ENCODE measurements around the gene MICB. TPM values are rescaled to one million over a fixed set of nuclear protein-coding genes. Genes with fewer than 3 reads are reported as not detected.
"Not testable (repeated sequence)": the region's sequence is repeated elsewhere in the genome, so short reads cannot be mapped to it uniquely, and the experiment has no call there.

Gene MICB
- total RNA-seq, 5 donors from 2014 or later (not counting 1 experiment from before 2014, with no cell fraction given): 15.7 to 21.7 (median 16.1) TPM

- Histone ChIP-seq H3K4me1 (ENCODE audit: control insufficient read depth in 1 of 2, extremely low read depth in 1 of 2, insufficient read depth in 2 of 2, low read length in 2 of 2) (peaks cover 0 to 13% of the 10 kb centered on the region in 2 experiments), H3K36me3 (ENCODE audit: control insufficient read depth in 2 of 2, extremely low read depth in 1 of 2, insufficient read depth in 1 of 2, low read length in 1 of 2) (no peaks in the 10 kb centered on the region), H3K27me3 (replicated peaks in 1 of 2; ENCODE audit: control insufficient read depth in 2 of 2, extremely low read depth in 1 of 2, insufficient read depth in 2 of 2, low read length in 1 of 2) (no peaks in the 10 kb centered on the region), H3K27ac (ENCODE audit: low read length) (no peak overlapping the region), H3K4me3 (ENCODE audit: control insufficient read depth in 1 of 2, extremely low read depth in 1 of 2, low read length in 1 of 2) (no peak overlapping the region), H3K9me3 (no peaks in the 10 kb centered on the region)
- Mint-ChIP-seq H3K4me3 (no peak overlapping the region), H3K9me3 (no peaks in the 10 kb centered on the region), H3K4me1 (peaks cover 14 to 27% (median 22%) of the 10 kb centered on the region in 3 donors), H3K27ac (peak overlapping the region in 1 of 2 donors; percentile 44), H3K36me3 (no peaks in the 10 kb centered on the region), H3K27me3 (no peaks in the 10 kb centered on the region)
- 100% methylated on average over 2 of the region's 5 CpGs for WGBS (ENCODE audit: insufficient coverage)
- CTCF ChIA-PET: no interaction called here
- POLR2A ChIA-PET: no interaction called here
- ATAC-seq (replicated peaks in 1 of 4) (no peak), DNase-seq (no peak)
Observed at GRCh38 chr6:31479151-31479932, 18.6 kb upstream of the MICB start.

- WGBS (ENCODE audit: insufficient coverage): 100% methylated on average over 1 of the region's 3 CpGs
- no peak for DNase-seq
- no peaks in the 10 kb centered on the region for H3K9me3 Mint-ChIP-seq
- Histone ChIP-seq H3K27me3 (replicated peaks in 1 of 2; ENCODE audit: control insufficient read depth in 2 of 2, extremely low read depth in 1 of 2, insufficient read depth in 2 of 2, low read length in 1 of 2) (no peaks in the 10 kb centered on the region), H3K4me1 (ENCODE audit: control insufficient read depth in 1 of 2, extremely low read depth in 1 of 2, insufficient read depth in 2 of 2, low read length in 2 of 2) (peaks cover 0 to 6% of the 10 kb centered on the region in 2 experiments), H3K9me3 (no peaks in the 10 kb centered on the region), H3K4me3 (ENCODE audit: control insufficient read depth in 1 of 2, extremely low read depth in 1 of 2, low read length in 1 of 2) (no peak overlapping the region), H3K27ac (ENCODE audit: low read length) (no peak overlapping the region), H3K36me3 (ENCODE audit: control insufficient read depth in 2 of 2, extremely low read depth in 1 of 2, insufficient read depth in 1 of 2, low read length in 1 of 2) (no peaks in the 10 kb centered on the region)
- no peaks in the 10 kb centered on the region for H3K36me3 Mint-ChIP-seq
- POLR2A ChIA-PET: no interaction called here
- CTCF ChIA-PET: no interaction called here
- H3K4me1 Mint-ChIP-seq: peaks cover 9 to 20% (median 18%) of the 10 kb centered on the region in 3 donors
- no peak overlapping the region for H3K27ac Mint-ChIP-seq
- no peak overlapping the region for H3K4me3 Mint-ChIP-seq
- H3K27me3 Mint-ChIP-seq: no peaks in the 10 kb centered on the region
- no peak for ATAC-seq (replicated peaks in 1 of 4)
Observed at GRCh38 chr6:31479933-31480535, 17.9 kb upstream of the MICB start.

GRCh38 chr6:31480574-31480973 lies 17.4 kb upstream of the MICB start:
- Mint-ChIP-seq H3K4me1 (peaks cover 4 to 15% (median 12%) of the 10 kb centered on the region in 3 donors), H3K9me3 (no peaks in the 10 kb centered on the region), H3K36me3 (no peaks in the 10 kb centered on the region), H3K4me3 (no peak overlapping the region), H3K27ac (no peak overlapping the region), H3K27me3 (no peaks in the 10 kb centered on the region)
- CTCF ChIA-PET: interaction anchor here (0.6 kb wide), 3 partner anchors 21 to 1775 kb away, joined by 3 to 6 read pairs (median 3); no protein-coding TSS in a partner anchor
- no peak overlapping the region for H3K4me3 ChIP-seq (ENCODE audit: control insufficient read depth in 1 of 2, extremely low read depth in 1 of 2, low read length in 1 of 2)
- peaks cover 0 to 3% of the 10 kb centered on the region in 2 experiments for H3K4me1 ChIP-seq (ENCODE audit: control insufficient read depth in 1 of 2, extremely low read depth in 1 of 2, insufficient read depth in 2 of 2, low read length in 2 of 2)
- no peaks in the 10 kb centered on the region for H3K27me3 ChIP-seq (replicated peaks in 1 of 2; ENCODE audit: control insufficient read depth in 2 of 2, extremely low read depth in 1 of 2, insufficient read depth in 2 of 2, low read length in 1 of 2)
- POLR2A ChIA-PET: interaction anchor here in 1 of 2 donors (0.6 kb wide), 1 partner anchor 121 kb away, joined by 8 read pairs; no protein-coding TSS in a partner anchor
- H3K9me3 ChIP-seq: no peaks in the 10 kb centered on the region
- WGBS (ENCODE audit: insufficient coverage): 72% methylated on average over 6 of the region's 11 CpGs
- H3K36me3 ChIP-seq (ENCODE audit: control insufficient read depth in 2 of 2, extremely low read depth in 1 of 2, insufficient read depth in 1 of 2, low read length in 1 of 2): no peaks in the 10 kb centered on the region
- ATAC-seq (replicated peaks in 1 of 4) (no peak), DNase-seq (no peak)
- H3K27ac ChIP-seq (ENCODE audit: low read length): no peak overlapping the region

GRCh38 chr6:31483392-31483791 lies 14.6 kb upstream of the MICB start:
- no peak for ATAC-seq (replicated peaks in 1 of 4)
- 100% methylated on average over 1 of the region's 2 CpGs for WGBS (ENCODE audit: insufficient coverage)
- Histone ChIP-seq H3K9me3 (no peaks in the 10 kb centered on the region), H3K36me3 (ENCODE audit: control insufficient read depth in 2 of 2, extremely low read depth in 1 of 2, insufficient read depth in 1 of 2, low read length in 1 of 2) (no peaks in the 10 kb centered on the region), H3K27ac (ENCODE audit: low read length) (no peak overlapping the region), H3K4me3 (ENCODE audit: control insufficient read depth in 1 of 2, extremely low read depth in 1 of 2, low read length in 1 of 2) (no peak overlapping the region), H3K4me1 (ENCODE audit: control insufficient read depth in 1 of 2, extremely low read depth in 1 of 2, insufficient read depth in 2 of 2, low read length in 2 of 2) (no peaks in the 10 kb centered on the region), H3K27me3 (replicated peaks in 1 of 2; ENCODE audit: control insufficient read depth in 2 of 2, extremely low read depth in 1 of 2, insufficient read depth in 2 of 2, low read length in 1 of 2) (no peaks in the 10 kb centered on the region)
- POLR2A ChIA-PET: interaction anchor here in 1 of 2 donors (0.6 to 0.7 kb wide), 2 partner anchors 14 to 202 kb away, joined by 3 to 8 read pairs; no protein-coding TSS in a partner anchor
- H3K4me3 Mint-ChIP-seq: no peak overlapping the region
- peaks cover 0 to under 1% (median 0%) of the 10 kb centered on the region in 3 donors for H3K4me1 Mint-ChIP-seq
- H3K9me3 Mint-ChIP-seq: no peaks in the 10 kb centered on the region
- H3K27ac Mint-ChIP-seq: no peak overlapping the region
- CTCF ChIA-PET: interaction anchor here in 1 of 2 donors (0.8 to 1.0 kb wide), 2 partner anchors 12 to 658 kb away, joined by 3 read pairs; no protein-coding TSS in a partner anchor
- no peaks in the 10 kb centered on the region for H3K36me3 Mint-ChIP-seq
- no peak for DNase-seq
- H3K27me3 Mint-ChIP-seq: no peaks in the 10 kb centered on the region

- Mint-ChIP-seq H3K9me3 (no peaks in the 10 kb centered on the region), H3K36me3 (peaks cover 5% of the 10 kb centered on the region), H3K27ac (no peak overlapping the region), H3K27me3 (no peaks in the 10 kb centered on the region), H3K4me1 (peaks cover 0 to 3% (median 0%) of the 10 kb centered on the region in 3 donors), H3K4me3 (no peak overlapping the region)
- Histone ChIP-seq H3K4me3 (ENCODE audit: control insufficient read depth in 1 of 2, extremely low read depth in 1 of 2, low read length in 1 of 2) (no peak overlapping the region), H3K36me3 (ENCODE audit: control insufficient read depth in 2 of 2, extremely low read depth in 1 of 2, insufficient read depth in 1 of 2, low read length in 1 of 2) (no peaks in the 10 kb centered on the region), H3K27ac (ENCODE audit: low read length) (no peak overlapping the region), H3K4me1 (ENCODE audit: control insufficient read depth in 1 of 2, extremely low read depth in 1 of 2, insufficient read depth in 2 of 2, low read length in 2 of 2) (no peaks in the 10 kb centered on the region), H3K27me3 (replicated peaks in 1 of 2; ENCODE audit: control insufficient read depth in 2 of 2, extremely low read depth in 1 of 2, insufficient read depth in 2 of 2, low read length in 1 of 2) (no peaks in the 10 kb centered on the region), H3K9me3 (no peaks in the 10 kb centered on the region)
- ATAC-seq (replicated peaks in 1 of 4) (no peak), DNase-seq (no peak)
- ChIA-PET POLR2A (no interaction called here), CTCF (no interaction called here)
- no CpG with 5 or more reads among the region's 1 CpG for WGBS (ENCODE audit: insufficient coverage)
Observed at GRCh38 chr6:31485055-31485454, 12.9 kb upstream of the MICB start.

- POLR2A ChIA-PET: not testable (repeated sequence)
Observed at GRCh38 chr6:31486065-31486837, 11.7 kb upstream of the MICB start.

More at GRCh38 chr6:31486065-31486837, 11.7 kb upstream of the MICB start:
- H3K27ac Mint-ChIP-seq; DNase-seq; H3K27me3 Mint-ChIP-seq; H3K36me3 Mint-ChIP-seq; H3K4me1 ChIP-seq (ENCODE audit: control insufficient read depth in 1 of 2, extremely low read depth in 1 of 2, insufficient read depth in 2 of 2, low read length in 2 of 2); H3K9me3 ChIP-seq; H3K4me1 Mint-ChIP-seq; H3K4me3 ChIP-seq (ENCODE audit: control insufficient read depth in 1 of 2, extremely low read depth in 1 of 2, low read length in 1 of 2); CTCF ChIA-PET; H3K9me3 Mint-ChIP-seq; H3K27me3 ChIP-seq (replicated peaks in 1 of 2; ENCODE audit: control insufficient read depth in 2 of 2, extremely low read depth in 1 of 2, insufficient read depth in 2 of 2, low read length in 1 of 2); H3K27ac ChIP-seq (ENCODE audit: low read length); H3K4me3 Mint-ChIP-seq; H3K36me3 ChIP-seq (ENCODE audit: control insufficient read depth in 2 of 2, extremely low read depth in 1 of 2, insufficient read depth in 1 of 2, low read length in 1 of 2): not testable (repeated sequence)
- peak in 2 of 4 experiments; percentile 19 to 32 for ATAC-seq (replicated peaks in 1 of 4)
- no CpG with 5 or more reads among the region's 9 CpGs for WGBS (ENCODE audit: insufficient coverage)

All from T-cell (primary cell).